Central memory CD4-positive, alpha-beta T cell (primary cell): ENCODE data around the gene COMMD1.
"Not testable (repeated sequence)": the region's sequence is repeated elsewhere in the genome, so short reads cannot be mapped to it uniquely, and the experiment has no call there.

ENCODE experiments used
- DNase-seq: peaks from one replicate; pipeline ENCODE4 v3.0.0; 2022

Gene COMMD1

GRCh38 chr2:62032096-62032495 lies 126.6 kb downstream of the COMMD1 start:
- no peak for DNase-seq

GRCh38 chr2:62034715-62035114 lies 129.2 kb downstream of the COMMD1 start:
- no peak for DNase-seq

- no peak for DNase-seq
Measured at GRCh38 chr2:62036229-62036628, 130.8 kb downstream of the COMMD1 start.

GRCh38 chr2:62036761-62037250 lies 131.3 kb downstream of the COMMD1 start:
- no peak for DNase-seq

- DNase-seq: no peak
Measured at GRCh38 chr2:62038975-62039771, 133.7 kb downstream of the COMMD1 start.

- no peak for DNase-seq
Measured at GRCh38 chr2:62040926-62041325, 135.5 kb downstream of the COMMD1 start.

GRCh38 chr2:62041701-62042385 lies 136.4 kb downstream of the COMMD1 start:
- DNase-seq: not testable (repeated sequence)

- DNase-seq: no peak
Measured at GRCh38 chr2:62042400-62042799, 136.9 kb downstream of the COMMD1 start.

GRCh38 chr2:62042944-62043343 lies 137.5 kb downstream of the COMMD1 start:
- DNase-seq: no peak

- no peak for DNase-seq
Measured at GRCh38 chr2:62045017-62045543, 139.6 kb downstream of the COMMD1 start.

GRCh38 chr2:62046141-62046540 lies 140.7 kb downstream of the COMMD1 start:
- no peak for DNase-seq

GRCh38 chr2:62050456-62051045 lies 145.1 kb downstream of the COMMD1 start:
- DNase-seq: no peak

GRCh38 chr2:62054029-62054791 lies 148.7 kb downstream of the COMMD1 start:
- DNase-seq: no peak

- DNase-seq: no peak
Measured at GRCh38 chr2:62054916-62055450, 149.5 kb downstream of the COMMD1 start.

GRCh38 chr2:62055724-62056336 lies 150.4 kb downstream of the COMMD1 start:
- DNase-seq: no peak

GRCh38 chr2:62056341-62056740 lies 150.9 kb downstream of the COMMD1 start:
- DNase-seq: no peak

- DNase-seq: no peak
Measured at GRCh38 chr2:62065243-62065642, 159.8 kb downstream of the COMMD1 start.

GRCh38 chr2:62071126-62071598 lies 165.7 kb downstream of the COMMD1 start:
- DNase-seq: no peak

- no peak for DNase-seq
Measured at GRCh38 chr2:62071760-62072680, 166.5 kb downstream of the COMMD1 start.

GRCh38 chr2:62074233-62074632 lies 168.8 kb downstream of the COMMD1 start:
- DNase-seq: no peak
